CD1c-positive myeloid dendritic cell (primary cell): Measurements from ENCODE around the gene MLXIP.
A peak's percentile ranks its signal among the peaks of the same experiment; 100 is the strongest.
"Not testable (repeated sequence)": the region's sequence is repeated elsewhere in the genome, so short reads cannot be mapped to it uniquely, and the experiment has no call there.

Experiments used
- DNase-seq: peaks from one replicate; pipeline ENCODE4 v3.0.0-alpha.2; 2016; ENCODE audit errors: extremely low spot score

Gene MLXIP, protein sequence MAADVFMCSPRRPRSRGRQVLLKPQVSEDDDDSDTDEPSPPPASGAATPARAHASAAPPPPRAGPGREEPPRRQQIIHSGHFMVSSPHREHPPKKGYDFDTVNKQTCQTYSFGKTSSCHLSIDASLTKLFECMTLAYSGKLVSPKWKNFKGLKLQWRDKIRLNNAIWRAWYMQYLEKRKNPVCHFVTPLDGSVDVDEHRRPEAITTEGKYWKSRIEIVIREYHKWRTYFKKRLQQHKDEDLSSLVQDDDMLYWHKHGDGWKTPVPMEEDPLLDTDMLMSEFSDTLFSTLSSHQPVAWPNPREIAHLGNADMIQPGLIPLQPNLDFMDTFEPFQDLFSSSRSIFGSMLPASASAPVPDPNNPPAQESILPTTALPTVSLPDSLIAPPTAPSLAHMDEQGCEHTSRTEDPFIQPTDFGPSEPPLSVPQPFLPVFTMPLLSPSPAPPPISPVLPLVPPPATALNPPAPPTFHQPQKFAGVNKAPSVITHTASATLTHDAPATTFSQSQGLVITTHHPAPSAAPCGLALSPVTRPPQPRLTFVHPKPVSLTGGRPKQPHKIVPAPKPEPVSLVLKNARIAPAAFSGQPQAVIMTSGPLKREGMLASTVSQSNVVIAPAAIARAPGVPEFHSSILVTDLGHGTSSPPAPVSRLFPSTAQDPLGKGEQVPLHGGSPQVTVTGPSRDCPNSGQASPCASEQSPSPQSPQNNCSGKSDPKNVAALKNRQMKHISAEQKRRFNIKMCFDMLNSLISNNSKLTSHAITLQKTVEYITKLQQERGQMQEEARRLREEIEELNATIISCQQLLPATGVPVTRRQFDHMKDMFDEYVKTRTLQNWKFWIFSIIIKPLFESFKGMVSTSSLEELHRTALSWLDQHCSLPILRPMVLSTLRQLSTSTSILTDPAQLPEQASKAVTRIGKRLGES

GRCh38 chr12:122078141-122079032 lies at the start of gene MLXIP:
TSS of gene MLXIP (plus strand) at chr12:122078756. CDS start at chr12:122078854, 98 bp downstream.
- peak; percentile 96 for DNase-seq

DNA sequence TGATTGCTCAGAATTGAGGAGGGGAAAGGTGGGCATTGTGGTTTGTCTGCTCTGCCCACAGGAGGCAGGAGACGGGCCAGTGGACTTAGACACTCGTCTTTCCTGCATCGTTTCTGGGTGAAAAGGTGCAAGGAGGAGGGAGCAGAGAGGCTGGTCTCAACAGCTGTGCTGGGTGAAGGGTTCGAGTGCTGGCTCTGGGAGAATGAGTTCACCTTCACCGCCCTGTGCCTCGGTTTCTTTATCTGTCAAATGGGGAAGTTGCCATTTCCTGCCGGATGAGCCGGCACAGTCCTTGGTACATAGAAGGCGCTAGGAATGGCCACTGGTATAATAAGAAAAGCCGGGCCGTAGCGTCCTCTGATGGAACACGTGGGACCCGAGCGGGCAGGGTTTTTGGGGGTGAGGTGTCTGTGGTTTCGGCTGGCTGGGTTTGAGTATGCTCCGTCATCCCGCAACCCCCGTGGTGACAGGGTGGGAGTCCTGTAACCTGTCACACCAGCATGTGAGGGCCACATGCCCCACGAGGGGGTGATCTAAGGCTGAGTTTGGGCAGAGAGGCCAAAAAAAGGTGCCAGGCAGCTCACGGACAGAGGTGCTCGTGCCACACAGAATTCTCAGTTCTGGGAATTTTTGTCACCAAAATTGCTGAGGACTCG lies 49.5 kb upstream of the MLXIP start:
- no peak for DNase-seq

GRCh38 chr12:122029620-122030423 lies 48.7 kb upstream of the MLXIP start:
- peak; percentile 41 for DNase-seq

DNA sequence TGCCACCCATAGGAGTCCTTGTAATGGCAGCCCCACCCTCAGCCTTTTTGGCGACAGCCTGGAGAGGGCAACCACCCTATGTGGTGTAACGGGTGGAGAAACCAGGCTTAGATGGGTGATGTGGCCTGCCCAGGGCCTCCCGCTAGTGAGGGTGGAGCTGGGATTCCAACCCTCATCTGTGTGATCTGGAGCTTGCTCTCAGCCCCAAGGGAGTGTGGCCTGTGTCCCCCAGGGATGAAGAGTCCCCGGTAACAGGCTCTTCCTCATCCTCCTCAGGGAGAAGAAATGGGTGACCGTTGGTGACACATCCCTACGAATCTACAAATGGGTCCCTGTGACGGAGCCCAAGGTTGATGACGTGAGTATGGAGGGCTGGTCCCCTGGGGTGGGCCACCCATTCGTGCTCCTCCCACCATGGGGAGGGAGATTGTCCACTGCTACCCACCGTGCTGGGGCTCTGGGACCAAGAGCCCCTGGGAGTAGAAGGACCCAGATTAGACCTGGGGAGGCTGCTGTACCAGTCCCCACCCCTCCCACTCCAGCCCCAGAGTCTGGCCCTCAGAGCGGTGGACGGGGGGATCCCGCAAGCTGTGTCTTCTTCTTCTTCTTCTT lies 48.0 kb upstream of the MLXIP start:
- DNase-seq = no peak

- peak; percentile 42 for DNase-seq
Measured at GRCh38 chr12:122031342-122032216, 47.0 kb upstream of the MLXIP start.

- DNase-seq = no peak
Measured at GRCh38 chr12:122032580-122032979, 46.0 kb upstream of the MLXIP start.

- DNase-seq = no peak
Measured at GRCh38 chr12:122035292-122035691, 43.3 kb upstream of the MLXIP start.

DNA sequence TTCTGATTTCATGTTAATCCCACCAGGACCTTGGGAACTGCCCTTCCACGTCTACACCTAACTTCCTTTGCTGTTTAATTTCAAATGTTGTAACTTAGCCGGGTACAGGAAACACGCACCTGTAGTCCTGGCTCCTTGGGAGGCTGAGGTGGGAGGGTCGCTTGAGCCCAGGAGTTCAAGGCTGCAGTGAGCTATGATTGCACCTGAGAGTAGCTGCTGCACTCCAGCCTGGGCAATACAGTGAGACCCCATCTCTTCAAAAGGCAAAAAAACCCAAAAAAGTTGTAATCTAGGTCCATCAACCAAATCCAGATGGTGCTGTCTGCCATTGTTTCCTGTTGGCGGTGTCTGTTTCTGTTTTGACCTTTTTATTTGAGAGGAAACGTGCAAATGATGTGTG lies 42.4 kb upstream of the MLXIP start:
- DNase-seq = no peak

GRCh38 chr12:122040579-122041386 lies 37.8 kb upstream of the MLXIP start:
- no peak for DNase-seq

GRCh38 chr12:122041458-122041857 lies 37.1 kb upstream of the MLXIP start:
- DNase-seq = not testable (repeated sequence)

GRCh38 chr12:122042910-122043309 lies 35.6 kb upstream of the MLXIP start:
- no peak for DNase-seq

DNA sequence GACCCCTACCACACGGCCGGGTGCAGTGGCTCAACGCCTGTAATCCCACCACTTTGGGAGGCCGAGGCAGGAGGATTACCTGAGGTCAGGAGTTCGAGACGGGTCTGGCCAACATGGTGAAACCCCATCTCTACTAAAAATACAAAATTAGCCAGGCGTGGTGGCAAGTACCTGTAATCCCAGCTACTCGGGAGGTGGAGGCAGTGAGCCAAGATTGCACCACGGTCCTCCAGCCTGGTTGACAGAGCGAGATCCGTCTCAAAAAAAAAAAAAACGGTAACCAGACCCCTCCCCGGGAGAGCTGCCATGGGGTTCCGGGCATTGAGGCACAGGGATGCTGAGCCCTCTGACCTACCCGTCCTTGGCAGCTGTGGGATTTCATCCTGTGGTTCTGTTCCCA lies 35.1 kb upstream of the MLXIP start:
- DNase-seq = no peak

- no peak for DNase-seq
Measured at GRCh38 chr12:122045262-122045661, 33.3 kb upstream of the MLXIP start.

DNA sequence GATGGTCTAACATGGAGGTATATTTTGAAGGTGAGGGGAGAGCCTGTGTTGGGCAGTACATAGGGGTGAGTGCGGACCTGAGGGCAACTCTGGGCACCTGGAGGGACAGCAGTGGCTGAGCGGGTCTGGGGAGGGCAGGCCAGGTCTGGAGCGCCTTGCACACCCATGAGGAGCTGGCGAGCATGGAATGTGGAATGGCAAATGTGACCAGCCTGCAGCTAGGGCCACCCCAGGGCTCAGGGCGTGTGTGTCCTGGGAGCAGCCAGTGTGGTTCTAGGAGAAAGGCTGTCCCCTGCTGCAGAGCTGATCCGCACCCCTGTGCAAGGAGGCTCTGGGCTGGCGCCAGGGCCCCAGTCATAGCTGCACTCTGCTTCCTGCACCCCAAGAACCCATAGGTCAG lies 32.4 kb upstream of the MLXIP start:
- DNase-seq = no peak

DNA sequence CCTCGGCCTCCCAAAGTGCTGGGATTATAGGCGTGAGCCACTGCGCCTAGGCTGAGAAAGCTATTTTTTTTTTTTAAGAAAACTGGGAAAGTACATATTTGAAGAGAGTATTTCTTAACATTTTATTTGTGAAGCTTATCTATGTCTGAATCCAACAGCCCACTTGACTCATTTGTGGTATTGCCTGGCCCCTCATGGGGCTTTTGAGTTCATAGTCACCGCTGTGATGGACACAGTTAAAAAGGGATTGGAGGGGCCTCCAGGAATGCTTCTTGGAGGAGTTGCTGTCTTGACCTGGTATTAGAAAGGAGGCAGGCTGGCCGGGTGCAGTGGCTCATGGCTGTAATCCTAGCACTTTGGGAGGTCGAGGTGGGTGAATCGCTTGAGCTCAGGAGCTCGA lies 30.4 kb upstream of the MLXIP start:
- no peak for DNase-seq

DNA sequence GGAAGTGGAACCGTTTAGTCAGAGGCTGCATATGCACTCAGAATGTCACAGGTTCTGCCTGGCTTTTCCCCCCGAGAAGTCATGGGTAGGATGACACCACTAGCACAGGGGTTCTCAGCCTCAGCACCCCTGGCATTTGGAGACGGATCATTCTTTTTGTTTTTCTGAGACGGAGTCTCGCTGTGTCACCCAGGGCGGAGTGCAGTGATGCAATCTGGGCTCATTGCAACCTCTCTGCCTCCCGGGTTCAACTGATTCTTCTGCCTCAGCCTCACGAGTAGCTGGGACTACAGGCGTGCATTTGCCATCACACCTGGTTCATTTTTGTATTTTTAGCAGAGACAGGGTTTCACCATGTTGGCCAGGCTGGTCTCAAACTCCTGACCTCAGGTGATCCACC lies 28.7 kb upstream of the MLXIP start:
- DNase-seq = no peak

DNA sequence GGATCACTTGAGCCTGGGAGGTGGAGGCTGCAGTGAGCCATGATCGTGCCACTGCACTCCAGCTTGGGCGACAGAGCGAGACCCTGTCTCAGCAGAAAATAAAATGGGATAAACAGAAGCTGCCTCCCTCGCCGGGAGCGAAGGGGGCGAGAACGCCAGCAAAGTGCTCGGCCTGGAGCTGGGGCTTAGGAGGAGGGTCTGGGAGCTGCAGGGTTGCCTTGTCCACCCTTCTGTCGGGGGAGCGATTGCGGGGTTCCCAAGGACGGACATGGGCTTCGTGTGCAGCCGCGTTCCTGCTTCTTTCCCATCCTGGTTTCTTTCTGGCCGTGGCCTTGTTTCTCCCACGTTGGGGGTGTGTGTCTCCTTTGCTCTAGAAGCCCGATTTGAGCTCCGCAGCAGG lies 27.9 kb upstream of the MLXIP start:
- DNase-seq = no peak

GRCh38 chr12:122051231-122051876 lies 27.2 kb upstream of the MLXIP start:
- DNase-seq = no peak
